ENCODE results near the gene MGAT5.

The MGAT5 gene

DNA sequence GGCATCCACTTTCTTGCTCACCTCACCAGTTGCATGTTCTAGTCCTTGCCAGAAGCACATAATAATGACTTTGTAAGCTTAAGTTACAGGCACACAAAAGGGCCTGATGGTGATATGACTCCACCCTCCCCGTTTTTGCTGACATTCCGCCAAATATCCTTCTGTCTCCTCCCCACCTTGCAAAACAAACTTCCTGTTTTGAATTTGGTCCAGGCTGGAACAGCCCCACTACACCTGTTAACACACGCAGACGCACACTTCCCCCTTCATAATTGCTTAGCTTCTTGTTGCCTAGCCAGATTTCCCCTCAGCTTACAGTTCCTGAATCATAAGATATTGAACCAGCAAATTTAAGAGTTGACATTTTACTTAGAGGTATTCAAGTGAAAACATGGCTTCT is at the start of gene MGAT5:
TSS of gene MGAT5 (plus strand) at position 269 of the 400 bp plus-strand sequence. CDS start 332 bp downstream, outside the sequence.
- DNase-seq, result peak; percentile 26

DNA sequence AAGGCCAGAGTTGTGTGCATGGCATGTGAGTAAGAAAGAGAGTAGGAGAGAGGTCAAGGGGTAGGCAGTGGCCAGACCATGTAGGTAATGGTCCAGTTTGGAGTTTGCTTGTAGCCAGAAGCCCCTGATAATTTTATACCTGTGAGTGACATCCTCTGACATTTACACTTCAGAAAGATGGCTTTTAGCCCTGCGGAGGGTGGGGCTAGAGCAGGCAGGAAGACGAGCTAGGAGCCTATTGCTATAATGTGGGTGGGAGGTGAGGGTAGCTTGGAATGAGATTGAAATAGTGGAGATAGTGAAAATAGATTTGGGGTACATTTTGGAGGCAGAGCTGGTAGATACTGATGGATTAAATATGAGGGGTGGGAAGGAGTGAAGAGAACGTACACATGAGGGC is 48.8 kb upstream of the MGAT5 start:
- DNase-seq, result no peak

- no peak for DNase-seq
Measured at GRCh38 chr2:134206031-134206430, 47.8 kb upstream of the MGAT5 start.

DNA sequence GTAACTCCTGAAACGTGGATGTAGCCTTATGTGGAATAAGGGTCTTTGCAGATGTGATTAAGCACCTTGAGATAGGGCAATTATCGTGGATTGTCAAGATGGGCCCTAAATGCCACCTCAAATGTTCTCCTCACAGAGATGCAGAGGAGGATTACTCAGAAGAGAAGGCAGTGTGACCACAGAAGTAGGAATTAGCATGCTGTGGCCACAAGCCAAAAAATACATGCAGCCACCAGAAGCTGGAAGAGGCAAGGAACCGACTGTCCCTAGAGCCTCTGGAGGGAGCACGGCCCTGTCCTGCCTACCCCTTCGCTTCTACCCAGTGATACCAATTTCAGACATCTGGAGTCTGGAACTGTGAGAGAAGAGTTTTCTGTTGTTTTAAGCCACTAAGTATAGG is 47.3 kb upstream of the MGAT5 start:
- no peak for DNase-seq

DNA sequence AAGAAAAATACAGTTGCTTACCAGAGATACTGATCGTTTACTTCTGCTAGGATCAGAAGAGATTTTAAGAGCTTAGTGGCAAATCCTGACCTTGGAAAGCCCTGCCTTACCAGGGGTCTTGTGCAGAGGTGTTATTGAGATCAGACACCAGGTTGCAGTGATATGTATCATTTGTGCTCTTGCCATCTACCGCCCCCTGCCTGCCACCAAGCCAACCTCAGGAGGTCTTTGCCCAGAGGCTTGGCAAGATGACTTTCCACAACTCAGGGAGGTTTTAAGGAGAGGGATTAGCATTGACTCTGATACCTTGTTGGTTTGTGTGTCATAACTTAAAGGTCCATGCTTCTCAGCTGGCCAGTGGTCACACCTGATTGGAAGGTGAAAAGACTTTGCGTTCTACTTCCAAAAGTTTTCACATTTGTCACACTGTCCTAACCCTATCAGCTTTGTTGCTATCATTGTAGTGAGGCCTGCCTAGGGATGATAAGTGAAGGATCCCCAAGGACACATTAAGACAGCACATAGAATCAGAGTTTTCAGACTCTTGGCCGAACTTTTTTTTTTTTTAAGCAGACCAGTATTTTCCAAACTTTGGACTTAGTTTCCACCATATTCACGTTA is 46.2 kb upstream of the MGAT5 start:
- DNase-seq, result peak; percentile 57

DNA sequence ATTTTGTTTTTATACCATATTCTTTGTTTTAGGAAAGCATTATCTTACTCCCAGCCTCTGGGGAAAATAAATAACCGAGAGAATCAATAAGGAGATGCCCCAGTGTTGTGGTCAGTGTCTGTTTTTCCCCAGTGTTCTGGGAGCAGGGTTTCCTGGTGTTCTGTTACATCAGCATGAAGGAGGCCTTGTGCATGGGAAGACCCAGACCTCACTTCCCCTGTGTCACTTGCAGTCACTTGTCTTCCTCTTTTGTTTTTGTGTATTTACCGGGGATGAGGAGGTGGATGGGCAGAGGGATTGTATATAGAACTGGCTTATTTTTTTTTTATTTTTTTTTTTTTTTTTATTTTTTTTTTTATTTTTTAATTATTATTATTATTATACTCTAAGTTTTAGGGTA is 45.0 kb upstream of the MGAT5 start:
- no peak for DNase-seq

- DNase-seq, result no peak
Measured at GRCh38 chr2:134212746-134213145, 41.1 kb upstream of the MGAT5 start.

DNA sequence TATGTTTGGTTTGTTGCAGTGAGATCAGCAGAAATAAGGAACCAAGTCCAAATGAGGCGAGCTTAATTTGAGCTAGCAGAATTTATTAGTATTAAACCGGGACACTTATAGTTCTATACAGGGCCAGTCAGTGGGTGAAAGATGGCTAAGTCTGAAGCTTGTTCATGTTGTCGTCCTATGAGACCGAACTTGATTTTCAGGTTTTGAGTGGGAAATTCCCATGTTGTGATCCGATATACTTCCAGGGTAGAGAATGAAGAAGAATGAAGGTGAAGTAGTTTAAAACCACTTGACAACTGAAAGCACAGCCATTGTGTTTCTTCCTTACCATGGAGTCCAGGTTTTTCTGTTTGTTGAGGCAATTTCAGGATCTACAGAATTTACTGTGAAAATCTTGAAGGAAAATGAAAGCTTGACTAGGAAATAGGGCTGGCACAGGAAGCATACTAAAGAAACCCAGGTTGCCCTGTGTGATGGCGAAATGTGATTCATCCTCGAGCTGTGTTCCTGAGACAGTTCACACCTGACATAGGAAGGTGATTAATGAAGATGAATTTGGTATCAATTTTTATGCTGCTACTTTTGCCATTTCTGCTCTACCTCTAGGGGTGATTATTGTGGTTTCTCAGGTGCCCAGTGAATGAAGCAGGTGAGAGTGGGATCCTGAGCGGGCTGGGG is 37.6 kb upstream of the MGAT5 start:
- DNase-seq, result no peak

- DNase-seq, result no peak
Measured at GRCh38 chr2:134217351-134217750, 36.5 kb upstream of the MGAT5 start.

- no peak for DNase-seq
Measured at GRCh38 chr2:134217924-134218323, 35.9 kb upstream of the MGAT5 start.

DNA sequence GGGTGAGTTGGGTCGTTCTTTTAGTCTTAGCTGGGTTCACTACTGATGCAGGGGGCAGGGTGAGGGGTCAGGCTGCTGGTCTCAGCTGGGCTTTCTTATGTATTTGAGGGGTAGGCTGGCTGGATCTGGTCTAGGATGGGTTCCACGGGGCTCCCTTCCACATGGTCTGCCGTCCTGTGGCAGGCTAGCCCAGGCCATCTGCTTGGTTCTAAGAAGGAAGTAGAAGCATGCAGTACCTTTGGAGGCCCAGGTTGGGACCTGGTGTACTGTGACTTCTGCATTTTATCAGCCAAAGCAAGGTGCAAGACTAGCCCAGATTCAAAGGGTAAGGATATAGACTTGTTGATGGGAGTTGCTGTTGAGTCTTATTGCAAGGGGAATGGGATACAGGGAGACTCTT is 35.5 kb upstream of the MGAT5 start:
- peak; percentile 15 for DNase-seq

DNA sequence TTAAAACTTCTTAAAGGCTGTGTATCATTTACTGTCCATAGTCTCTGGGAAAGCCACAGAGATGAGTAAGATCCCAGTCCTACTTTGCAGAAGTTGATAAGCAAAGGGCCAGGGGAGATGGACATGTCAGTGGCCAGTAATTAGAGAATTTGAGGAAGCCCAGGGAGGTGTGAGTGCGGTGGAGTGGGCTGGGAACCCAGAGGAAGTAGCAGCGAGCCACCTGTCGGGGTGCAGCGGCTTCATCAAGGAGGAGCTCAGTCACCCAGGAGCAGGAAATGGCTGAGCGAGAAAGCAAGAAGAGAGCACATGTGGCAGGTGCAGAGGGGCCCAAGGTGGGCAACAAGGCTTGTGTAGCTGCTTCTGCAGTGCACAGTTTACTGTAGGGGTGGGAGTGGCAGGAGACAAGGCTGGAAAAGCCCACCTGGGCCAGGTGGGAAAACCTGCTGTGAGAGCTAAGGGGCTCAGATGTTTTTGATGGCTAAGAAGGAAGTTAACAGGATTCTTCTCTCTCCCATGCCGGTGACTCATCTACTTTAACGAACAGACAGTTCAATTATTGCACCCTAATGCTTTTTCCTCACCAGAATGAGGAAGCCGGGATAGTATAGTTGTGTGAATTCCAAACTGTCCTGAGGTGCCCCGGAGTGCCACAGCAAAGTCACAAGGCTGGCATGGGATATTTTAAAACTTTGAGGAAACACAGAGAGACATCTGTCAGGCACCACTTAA is 34.8 kb upstream of the MGAT5 start:
- DNase-seq, result peak; percentile 40

DNA sequence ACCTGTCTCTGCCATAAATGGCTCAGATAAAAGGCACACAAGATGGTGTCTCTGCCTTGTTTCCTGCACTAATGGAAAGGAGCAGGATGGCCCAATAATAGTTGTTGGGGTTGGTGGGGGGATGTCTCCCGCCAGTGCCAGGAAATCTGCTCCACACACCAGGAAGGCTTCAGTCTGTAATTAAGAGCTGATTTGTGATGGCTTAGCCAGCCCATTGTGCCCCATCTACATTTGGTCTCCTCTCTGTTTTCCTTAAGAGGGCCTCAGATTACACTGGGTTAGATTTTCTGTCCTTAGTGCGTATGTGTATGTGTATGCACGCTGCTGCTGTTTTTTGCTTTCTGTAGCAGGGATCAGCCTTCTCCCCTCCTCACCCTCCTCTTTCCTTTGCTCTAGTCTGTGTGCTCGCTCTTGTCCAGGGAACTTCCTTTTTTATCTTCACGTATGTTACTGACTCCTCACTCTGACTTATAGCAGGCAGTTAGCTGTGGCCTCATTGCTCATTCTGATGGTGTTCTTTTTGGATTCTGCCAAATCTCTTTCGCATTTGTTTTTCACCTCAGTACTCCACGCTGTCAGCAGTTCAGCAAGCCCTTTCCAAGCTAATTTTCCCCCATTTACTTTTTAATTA is 33.4 kb upstream of the MGAT5 start:
- DNase-seq, result no peak

GRCh38 chr2:134224005-134224404 is 29.9 kb upstream of the MGAT5 start:
- no peak for DNase-seq

DNA sequence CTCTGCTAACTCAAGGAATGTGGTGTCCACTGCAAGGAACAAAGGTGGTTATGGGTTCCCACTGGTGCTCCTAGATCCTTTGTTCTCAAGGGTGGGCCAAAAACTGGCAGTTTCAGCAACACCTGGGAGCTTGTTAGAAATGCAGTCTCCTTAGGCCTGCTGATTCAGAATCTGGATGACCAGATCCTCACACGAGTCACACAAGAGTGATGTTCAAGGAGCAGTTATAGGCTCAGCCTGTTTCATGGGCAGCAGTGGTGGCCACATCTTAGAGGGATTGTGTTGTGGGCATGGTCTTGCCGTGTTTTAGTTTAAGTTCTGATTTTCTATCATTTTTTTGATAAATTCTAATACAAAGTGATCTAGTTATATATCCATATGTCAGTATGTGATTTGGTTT is 28.7 kb upstream of the MGAT5 start:
- no peak for DNase-seq

- no peak for DNase-seq
Measured at GRCh38 chr2:134225841-134226240, 28.0 kb upstream of the MGAT5 start.

DNA sequence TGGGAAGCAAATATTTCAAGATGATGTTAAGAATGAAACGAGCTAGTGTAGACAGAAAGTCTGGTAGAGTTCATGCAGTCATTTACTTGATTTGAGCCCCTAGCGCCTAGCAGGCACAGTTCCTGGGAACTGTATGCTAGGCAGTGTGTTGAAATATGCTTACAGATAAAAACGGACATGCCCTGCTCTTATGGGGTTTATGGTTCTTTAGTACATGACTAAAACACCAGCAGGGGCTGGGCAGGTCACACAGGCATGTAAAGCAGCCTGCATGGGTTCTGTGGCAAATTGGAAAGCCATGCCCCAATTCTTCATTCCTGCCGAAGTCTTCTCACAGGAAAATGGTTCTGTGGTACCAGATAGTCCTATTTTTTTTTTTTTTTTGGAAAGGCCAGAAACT is 27.3 kb upstream of the MGAT5 start:
- DNase-seq, result no peak

GRCh38 chr2:134227666-134228065 is 26.2 kb upstream of the MGAT5 start:
- DNase-seq, result no peak

GRCh38 chr2:134228493-134228903 is 25.4 kb upstream of the MGAT5 start:
- DNase-seq, result no peak

DNA sequence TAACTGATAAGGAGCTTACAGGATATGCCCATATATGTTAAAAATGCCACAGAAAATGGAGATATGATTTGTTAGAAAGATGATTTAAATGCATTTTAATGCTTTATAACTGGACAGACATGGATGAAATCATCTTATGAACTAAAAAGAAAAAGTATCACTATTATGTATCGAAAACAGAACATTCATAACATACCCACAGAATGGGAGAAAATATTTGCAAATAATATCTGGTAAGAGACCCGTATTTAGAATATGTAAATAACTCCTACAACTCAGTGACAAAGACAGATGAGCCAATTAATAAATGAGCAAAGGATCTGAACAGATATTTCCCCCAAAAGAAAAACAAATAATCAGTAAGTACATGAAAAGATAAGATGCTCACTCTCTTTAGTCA is 24.3 kb upstream of the MGAT5 start:
- DNase-seq, result no peak

GRCh38 chr2:134230885-134231284 is 23.0 kb upstream of the MGAT5 start:
- no peak for DNase-seq

GRCh38 chr2:134231301-134231964 is 22.4 kb upstream of the MGAT5 start:
- no peak for DNase-seq

DNA sequence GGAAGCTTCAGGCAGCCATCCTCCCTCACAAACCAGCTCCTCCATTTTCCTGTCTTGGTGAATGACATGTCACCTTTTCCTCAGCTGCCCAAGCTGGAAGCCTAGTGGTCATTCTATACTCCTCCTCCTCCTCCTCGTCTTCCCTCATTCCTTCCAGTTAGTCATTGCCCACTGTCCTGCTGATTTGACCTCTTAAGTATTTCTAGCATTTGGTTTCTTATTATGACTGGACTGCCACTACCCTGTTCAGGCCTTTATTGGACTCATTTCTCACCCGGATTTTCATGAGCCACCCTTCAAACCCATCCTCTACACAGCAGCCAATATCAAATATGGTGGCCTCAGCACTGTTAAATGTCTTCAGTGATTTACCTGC is 21.9 kb upstream of the MGAT5 start:
- no peak for DNase-seq
